Inflammatory macrophage treated with lipopolysaccharide for 4 hours (primary cell): ENCODE results near the gene ZNF778.

Source experiments
- DNase-seq: peaks from one replicate; pipeline ENCODE4 v3.0.0-alpha.2; 2020

The ZNF778 gene

DNA sequence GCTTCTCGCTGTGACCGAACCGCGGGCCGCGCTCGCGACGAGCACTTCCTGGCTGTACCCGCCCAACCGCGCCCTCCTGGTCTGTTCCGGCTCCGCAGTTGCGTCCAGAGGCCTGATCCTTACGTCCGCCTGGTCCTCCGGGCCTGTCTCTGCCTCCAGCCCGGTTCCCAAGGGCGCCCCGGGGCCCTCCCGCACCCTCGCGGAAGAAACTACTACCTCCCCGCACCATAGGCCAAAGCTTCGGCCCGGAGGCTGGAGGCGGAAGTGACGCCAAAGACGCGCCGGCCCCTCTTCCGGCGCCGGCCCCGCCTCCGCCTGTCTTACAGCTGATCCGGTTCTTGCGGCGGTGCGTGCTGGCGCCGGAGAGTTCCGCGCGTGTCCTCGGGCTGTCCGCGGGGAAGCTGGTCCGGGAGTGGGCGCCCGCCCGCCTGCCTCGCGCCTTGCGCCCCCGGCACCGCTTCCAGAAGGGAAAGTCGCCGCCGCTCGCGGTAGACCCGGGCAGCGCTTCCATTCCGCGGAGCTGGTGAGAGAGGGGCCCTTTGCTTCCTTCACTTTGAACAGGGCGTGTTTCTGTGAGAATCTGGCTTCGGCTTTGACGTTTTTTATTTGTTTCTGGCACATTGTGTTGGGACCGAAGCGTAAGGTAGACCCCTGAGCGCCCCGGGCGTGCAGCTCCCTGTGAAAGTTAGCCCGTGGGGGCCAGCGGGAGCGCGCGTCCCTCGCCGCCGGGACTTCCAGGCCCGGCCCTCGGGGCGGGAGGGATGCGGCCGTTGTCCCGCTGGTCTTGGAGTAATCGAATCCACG is at the start of gene ZNF778:
ZNF778 (plus strand) TSS at position 316 of the 804 bp plus-strand sequence. CDS start 3,425 bp downstream, outside the sequence.
- peak; percentile 90 for DNase-seq

DNA sequence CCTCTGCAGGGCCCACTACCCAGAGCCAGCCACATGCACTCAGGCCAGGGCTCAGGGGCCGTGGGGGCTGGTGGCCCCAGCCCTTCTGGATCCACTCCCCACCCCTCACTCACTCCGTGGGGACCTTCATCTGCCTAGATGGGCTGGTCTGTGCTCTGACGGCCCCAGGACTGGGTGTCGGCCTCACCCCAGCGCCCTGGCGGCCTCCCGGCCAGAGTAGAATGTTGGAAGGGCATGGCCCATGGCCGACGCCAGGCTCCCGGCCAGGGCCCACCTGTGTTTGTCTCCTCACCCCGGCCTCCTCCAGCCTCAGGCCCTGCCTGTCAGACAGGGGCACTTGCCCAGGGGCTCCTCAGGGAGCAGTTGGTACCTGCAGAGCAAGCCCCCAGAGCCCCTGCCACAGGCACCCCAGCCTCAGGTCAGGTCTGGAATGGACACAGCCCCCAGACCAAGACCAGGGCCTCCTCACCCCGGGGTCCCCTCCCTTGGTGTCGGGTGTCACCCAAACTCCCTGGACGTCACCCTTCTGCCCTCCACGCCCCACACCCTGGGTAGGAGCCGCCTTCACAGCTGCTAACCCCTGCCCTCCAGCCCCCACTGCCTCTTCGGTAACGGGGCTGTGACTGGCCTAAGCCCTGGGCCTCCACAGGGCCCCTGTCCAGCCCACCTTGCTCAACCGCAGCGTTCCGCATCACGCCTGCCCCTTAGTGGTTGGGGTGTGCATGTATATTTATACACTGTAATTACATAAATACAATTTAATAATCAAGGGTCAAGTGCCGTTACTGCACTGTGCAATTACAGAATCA is 48.9 kb upstream of the ZNF778 start:
- no peak for DNase-seq

DNA sequence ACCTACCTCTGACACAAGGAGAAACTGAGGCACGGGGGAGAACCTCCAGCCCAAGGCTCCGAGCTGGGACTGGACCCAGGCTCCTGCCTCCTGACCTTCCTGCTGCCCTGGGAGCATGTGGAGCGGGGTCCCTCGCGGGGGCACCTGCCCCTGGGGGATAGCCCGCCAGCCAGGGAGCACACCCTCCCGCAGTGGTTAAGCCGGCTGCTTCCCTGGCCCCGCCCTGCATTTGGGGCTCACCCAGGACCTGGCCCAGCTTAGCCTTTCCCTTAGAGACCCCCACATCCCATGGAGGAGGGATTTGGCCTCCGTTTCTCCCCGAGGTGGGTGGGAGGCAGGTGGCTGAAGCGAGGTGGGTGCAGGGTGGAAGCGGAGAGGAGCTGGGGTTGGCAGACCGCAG is 47.7 kb upstream of the ZNF778 start:
- DNase-seq = no peak

DNA sequence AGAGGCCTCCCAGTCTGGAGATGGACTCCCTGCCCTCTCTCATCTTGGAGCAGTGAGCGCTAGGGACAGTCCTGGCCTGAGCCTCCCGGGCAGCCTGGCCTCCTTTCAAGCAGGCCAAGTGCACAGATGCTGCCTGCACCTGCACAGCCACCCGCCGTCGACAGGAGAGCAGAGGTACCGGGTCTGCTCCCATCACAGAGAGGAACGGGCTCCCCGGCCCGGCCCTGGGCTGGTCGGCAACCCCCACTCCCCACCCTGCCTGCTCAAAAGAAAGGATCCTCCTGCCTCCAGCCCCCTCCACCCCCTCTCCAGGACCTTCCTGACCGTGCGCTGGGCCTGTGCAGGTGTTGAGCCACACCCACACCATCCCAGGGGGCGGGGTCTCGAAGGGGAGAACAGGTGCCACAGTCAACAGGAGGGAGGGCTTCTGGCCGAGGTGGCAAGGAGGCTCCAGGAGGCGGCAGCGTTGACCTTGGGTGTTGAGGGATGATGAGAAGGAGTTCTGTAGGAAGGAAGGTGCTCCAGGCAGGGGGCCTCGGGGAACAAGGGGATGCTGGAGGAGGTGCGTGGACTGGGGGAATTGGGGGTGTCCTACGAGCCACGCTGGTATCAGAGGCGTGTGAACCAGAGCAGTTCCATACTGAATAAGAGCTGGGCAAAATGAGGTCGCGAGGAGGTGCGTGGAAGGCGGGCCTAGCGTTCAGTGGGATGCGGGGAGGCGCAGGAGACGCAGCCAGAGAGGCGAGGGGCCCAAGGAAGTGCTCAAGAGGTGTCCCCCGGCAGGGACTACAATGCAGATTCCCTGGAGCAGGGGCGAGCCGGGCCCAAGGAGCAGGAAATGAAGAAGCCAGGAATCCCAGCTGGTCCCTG is 46.9 kb upstream of the ZNF778 start:
- no peak for DNase-seq

DNA sequence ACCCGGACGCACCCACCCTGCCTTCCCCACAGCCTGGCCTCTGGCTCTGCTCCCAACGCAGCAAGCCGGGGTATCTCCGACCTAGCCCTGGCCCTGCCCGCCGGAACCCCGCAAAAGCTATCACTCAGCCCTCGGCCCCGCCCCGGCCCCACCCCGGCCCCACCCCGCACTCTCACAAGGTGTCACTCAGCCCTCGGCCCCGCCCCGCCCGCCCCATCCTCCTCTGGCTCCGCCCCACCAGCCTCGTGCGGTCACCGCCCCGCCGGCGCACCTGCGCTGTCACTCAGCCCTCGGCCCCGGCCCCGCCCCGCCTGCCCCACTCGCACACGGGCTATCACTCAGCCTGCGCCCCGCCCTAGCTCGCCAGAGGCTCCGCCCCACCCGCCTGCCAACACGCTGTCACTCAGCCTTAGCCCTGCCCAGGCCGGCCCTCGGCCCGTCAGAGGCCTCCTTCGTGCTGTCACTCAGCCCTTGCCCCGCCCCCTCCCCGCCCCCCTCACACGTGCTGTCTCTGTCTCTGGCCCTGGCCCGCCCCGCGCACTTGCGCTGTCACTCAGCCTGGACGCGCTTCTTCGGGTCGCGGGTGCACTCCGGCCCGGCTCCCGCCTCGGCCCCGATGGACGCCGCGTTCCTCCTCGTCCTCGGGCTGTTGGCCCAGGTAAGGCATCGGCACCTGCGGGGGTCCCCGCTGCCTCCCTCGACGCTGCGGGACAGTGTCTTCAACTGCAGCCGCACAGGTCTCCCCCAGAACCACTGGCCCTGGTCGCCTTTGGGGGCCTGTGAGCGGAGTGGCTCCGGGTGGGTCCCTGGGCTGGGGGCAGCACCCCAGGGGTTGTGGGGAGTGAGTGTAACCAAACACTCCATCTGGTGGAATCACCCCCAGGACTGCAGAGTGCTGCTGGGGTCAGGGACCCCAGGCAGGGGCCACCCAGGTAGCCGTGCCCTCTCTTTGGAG is 46.0 kb upstream of the ZNF778 start, which contains the start of gene CDH15:
CDH15 (plus strand) TSS at position 533 of the 955 bp plus-strand sequence; CDS start at position 617, 84 bp downstream.
- DNase-seq = peak; percentile 91

DNA sequence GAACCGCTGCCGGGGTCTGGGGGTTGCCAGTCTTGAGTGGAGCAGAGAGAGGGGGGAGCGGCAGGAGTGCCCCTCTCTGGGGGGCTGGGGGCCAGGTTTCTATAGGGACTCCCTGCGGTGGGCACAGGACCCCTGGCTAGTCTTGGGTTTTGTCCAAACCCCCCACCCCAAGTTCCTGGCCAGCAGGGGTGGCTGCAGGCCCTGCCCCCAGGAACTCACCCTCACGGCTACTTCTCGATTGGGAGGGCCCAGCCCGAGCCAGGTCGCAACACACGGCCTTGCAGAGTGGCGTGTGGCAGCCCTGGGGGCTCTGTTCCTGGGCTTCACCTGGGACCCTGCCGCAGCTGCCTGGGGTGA is 45.4 kb upstream of the ZNF778 start:
- DNase-seq = no peak

DNA sequence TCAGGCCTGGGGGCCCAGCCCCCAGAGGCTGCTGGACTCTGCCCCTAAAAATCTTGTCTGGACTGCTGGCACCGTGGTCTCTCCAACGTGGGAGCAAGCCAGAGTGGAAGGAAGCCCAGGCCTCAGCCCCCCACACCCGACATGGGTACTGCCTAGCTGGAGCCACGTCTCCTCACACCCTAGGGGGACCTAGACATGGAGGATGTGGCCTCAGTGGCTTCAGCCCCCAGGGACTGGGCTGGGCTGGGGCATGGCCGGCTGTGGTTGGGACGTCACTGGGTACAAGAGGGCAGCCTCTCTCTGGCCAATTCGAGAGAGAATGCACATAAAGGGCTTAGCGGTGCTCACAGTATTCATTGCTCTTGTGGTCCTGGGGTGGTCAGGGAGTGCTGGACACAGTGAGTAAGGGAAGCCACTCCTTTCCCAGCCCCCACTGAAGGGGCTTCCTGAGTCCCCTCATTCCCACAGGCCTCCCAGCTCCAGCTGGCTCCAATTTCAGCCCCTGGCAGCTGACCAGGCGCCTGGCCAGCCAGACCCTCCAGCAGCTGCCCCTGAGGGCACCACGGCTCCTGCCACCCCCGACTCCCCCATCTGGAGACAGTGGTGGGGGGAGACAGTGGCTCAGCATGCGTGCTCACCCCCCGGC is 44.9 kb upstream of the ZNF778 start:
- DNase-seq = no peak

DNA sequence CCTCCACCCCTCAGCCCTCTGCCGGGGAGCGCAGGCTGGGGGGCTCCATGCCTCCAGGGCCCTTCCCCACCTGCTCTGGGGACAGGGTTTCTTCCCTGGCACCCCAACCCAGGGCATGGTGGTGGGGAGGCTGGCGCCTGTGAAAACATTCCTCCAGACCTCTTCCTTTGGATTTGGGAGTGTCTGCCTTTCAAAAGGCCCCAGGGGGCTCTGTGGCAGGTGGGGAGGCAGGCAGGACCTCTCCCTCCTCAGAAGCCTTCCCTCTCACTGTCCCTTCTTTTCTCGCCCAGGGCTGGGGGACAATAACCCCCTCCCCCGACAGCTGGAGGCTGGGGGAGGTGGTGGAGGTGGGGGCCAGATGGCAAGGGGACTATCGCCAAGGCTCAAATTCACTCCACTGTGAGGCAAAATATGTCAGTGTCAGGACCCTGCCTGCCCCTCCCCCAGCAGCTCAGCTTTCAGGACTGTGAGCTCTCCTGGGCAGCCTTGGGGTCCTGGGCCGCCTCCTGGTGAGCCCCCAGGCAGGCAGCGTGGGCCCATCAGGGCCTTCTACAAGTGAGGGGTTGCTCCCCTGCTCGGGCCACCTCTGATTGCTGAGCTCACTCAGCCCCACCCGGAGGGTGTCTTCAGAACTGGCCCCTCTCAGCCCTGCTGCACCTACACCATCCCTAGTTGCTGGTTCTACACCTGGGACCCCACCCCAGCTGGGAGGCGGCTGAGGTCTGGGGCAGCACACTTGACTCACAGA is 44.2 kb upstream of the ZNF778 start:
- DNase-seq = no peak

DNA sequence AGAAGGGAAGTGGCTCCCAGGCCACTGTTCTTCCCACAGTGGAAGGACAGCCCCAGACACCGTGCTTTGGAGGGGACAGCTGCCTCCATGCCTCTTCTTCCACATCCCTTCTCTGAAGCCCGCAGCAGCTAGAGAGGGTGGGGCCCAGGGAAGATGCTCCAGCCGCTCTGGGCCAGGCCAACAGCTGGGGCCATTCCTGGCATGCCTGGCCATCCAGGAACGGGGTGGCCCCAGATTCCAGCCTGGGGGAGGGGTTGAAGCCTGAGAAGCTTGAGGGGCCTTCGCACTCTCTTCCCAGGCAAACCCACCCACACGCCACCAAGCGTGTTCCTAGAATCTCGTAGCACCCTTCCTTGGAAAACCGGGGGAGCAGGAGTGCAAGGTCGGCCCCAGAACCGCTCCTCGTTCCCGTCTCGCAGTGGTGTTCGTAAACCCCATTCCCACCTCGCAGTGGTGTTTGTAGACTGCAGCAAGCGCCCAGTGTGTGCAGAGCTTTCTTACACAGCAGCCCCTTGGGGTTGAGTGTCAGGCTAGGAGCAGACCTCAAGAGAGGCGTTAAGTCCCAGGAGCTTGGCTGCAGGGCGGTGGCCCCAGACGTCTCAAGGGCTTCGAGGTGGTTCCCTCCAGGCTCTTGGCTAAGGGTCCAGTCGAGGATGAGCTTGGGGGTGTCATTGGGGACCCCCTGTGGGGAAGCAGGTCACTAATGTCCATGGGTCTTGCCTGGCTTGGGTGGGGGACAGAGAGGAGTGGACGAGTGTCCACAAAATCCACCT is 43.3 kb upstream of the ZNF778 start:
- DNase-seq = no peak

DNA sequence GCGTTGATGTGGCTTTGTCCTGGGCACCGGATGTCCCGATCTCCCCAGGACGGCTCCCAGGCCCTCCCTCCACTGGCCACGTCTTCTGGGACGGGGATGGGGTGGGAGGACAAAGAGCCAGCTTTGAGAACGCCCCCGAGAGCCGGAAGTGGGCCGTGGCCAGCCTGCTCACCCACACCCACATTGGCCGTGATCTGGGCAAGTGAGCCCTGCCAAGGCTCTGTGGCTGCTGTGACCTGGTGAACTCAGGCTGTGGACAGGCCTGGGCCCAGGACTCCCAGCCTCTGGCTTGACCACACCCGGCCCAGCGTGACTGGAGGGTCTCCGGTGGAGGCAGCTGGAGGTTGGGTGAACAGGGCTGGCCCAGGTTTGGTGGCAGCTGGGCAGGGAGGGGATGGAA is 42.6 kb upstream of the ZNF778 start:
- no peak for DNase-seq

DNA sequence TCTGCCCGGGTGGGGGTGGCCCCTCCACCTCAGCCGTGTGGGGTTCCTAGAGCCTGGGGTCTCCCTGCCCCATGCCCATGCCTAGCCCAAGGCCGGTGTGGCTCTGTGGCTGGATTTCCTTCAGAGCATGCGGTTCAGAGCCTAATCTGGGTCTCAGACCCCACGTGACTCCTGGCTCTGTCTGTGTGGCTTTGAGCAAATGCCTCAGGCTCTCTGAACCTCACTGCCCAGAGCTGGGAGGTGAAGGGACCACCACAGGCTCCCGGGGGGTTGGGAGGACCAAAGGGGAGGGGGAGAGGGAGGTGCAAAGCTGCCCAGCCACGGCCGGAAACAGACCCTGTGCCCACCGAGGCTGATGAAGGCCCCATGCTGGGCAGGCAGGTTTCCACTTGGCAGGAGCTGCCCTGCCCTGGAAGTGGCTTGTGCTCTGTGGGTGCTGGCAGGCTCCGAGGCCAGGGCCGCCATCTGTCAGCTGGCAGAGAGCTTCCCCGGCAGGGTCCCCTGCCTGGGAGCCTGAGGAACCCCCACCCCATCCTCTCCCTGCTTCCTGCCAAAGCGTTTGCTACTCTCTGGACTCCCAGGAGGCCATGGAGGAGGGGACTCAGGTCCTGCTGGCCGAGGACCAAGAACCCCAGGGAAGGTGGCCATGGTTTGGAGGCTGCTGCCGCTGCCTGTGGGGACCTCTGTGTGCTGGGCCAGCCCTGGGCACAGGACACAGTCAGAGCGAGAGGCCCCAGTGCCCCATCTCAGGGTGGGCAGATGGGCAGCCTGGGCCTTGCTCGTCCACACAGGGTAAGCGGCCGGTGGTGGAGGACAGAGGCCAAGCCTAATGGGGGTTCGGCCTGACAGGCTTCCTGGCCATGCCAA is 42.0 kb upstream of the ZNF778 start:
- DNase-seq = no peak

DNA sequence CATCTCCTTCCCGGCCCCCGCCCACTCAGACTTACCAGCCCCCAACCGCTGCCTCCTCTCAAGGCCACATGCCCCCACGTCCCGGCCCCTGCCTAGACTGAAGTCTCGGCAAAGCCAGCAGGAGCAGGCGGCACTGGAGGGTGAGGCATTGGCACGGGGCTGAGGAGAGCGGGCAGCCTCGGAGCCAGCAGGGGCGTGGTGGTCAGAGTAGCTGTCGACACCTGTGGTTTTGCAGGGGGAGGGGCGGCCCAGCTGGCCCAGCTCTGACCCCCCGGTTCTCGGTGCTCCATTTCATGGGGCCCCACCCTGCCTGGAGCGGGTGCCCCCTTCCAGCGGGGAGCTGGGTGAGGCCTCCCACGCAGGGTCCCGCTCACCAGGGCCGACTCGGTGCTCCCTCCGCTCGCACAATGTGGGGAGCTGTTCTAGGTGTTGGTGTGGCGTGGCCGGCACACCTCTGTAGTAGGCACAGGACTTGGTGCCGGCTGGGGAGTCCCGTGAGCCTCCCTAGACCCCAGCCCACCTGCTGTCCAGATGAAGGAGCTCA is 41.3 kb upstream of the ZNF778 start:
- DNase-seq = no peak

DNA sequence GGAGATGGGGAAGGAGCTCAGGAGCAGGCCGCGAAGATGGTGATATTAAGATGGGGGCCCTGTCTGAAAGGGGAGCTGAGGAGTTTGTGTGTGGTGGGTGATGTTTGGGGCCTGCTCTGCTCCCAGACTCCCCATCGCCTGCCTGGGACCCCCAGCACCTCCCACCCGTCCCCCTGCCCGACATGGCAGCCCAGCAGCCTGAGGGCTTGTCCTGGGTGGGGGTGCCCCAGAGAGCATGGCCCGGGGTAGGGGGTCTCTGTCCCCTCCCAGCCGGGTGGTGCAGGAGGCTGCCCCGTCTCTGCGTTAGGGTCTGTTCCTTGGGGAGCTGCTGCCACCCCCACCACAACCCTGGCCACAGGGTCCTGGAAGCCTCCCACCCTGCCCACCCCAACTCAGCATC is 40.8 kb upstream of the ZNF778 start:
- no peak for DNase-seq

DNA sequence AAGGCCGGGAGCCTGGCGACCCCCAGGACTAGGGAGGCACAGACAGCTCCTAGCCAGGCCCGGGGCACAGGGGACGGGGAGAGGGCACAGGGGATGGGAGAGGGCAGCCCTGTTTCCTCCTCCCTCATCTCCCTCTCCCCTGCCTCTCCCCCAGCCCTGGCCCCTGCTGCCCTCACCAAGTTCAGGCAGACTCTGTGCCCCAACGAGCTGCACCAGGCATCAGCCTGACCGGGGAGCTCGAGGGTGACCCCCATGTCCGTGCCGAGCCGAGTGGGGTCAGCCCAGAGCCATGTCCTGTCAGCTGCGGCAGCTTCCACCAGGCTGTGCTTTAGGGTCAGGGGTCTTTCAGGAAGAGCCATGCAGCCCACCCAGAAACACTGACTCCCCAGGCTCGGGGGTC is 40.0 kb upstream of the ZNF778 start:
- DNase-seq = no peak

DNA sequence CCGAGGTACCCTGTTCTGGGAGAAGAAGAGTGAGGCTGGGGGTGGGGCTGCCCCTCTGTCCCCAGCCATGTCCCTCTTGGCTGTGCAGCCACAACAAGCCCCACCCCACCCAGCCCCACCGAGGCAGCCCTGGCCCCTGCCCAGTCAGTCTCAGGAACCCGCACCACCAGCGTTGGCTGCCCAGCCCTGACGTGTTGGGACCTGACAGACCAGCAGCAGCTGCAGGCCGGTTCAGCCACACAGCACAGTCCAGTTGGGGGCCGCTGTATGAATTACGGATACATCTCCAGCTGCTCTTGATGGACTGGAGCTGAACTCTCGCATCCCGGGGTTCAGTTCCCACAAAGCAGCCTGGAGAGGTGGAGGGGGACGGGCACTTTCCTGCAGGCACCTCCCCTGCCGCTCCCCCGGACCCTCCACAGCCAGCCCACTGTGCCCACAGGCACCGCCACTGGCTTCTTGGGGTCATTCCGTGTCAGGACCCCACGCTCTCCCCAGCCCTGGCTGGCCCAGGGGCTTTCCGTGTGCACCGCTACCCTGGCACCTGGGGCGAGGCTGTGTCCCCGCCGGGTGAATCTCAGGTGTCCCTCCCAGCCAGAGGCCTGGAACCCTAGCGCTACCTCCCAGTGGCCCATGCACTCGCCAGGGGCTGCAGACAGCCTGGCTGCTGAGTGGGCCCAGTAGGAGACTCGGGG is 38.9 kb upstream of the ZNF778 start:
- DNase-seq = no peak

DNA sequence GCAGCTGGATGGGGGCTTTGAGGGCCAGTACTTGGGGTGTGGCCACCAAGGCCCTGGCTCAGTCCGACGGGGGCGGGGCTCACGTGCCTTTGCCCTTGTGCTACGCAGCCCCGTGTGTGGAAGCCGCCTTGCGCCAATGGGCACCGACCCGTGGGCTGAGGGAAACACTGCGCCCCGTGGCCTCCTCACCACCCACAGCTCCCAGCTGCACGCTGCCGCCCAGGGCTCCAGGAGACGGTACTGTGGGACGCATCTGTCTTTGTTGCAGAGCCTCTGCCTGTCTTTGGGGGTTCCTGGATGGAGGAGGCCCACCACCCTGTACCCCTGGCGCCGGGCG is 38.4 kb upstream of the ZNF778 start:
- DNase-seq = no peak

DNA sequence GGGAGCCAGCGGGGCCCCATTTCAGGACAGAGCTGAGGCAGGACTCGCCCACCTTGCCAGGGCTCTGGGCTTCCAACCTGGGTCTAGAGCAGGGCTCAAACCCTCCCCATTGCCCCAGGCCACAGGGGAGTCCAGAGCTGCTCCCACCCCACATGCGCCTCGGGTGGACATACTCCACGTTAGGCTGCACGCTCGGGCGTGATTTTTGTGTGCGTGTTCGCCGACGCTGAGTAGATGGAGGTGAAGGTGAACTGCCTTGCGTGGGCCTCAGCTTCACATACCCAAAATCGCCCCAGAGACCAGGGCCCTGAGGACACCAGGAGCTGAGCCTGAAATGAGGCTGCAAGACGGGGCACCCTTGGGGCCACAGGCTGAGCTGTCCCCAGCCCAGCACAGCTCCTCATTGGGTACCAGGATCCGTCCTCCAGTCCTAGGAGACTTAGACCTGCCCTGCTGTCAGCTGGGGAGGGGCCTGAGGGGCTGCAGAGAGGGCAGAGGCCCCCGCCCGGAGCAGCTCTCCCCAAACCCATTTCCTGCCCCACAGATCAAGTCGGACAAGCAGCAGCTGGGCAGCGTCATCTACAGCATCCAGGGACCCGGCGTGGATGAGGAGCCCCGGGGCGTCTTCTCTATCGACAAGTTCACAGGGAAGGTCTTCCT is 37.7 kb upstream of the ZNF778 start:
- DNase-seq = no peak
